ENCODE measurements around the gene MLXIPL.
"Not testable (repeated sequence)": the region's sequence is repeated elsewhere in the genome, so short reads cannot be mapped to it uniquely, and the experiment has no call there.

The MLXIPL gene

DNA sequence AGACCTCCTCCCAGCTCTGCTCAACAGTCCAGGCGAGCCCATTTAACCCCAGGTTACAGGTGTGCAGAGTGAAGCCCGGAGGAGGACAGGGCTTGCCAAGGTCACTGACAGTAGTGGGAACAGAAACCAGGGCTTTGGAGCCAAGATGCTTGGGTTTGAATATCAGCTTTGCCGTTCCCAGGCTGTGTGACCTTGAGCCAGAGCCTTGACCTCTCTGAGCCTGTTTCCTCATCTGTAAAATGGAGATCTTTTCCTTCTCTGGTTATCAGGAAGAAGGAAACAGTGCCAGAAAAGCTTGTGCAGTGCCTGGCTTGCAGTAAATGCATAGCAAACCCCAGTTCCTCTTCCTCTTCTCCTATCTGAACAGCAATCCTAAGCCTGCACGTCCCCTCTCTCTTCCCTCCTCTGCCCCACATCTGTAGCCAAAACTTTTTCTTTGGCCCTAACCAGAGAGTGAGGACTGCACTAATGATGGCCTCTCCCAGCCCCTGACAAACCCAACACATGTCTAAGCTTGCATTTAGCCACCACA lies 21.4 kb upstream of the MLXIPL start:
- no peak for DNase-seq

DNA sequence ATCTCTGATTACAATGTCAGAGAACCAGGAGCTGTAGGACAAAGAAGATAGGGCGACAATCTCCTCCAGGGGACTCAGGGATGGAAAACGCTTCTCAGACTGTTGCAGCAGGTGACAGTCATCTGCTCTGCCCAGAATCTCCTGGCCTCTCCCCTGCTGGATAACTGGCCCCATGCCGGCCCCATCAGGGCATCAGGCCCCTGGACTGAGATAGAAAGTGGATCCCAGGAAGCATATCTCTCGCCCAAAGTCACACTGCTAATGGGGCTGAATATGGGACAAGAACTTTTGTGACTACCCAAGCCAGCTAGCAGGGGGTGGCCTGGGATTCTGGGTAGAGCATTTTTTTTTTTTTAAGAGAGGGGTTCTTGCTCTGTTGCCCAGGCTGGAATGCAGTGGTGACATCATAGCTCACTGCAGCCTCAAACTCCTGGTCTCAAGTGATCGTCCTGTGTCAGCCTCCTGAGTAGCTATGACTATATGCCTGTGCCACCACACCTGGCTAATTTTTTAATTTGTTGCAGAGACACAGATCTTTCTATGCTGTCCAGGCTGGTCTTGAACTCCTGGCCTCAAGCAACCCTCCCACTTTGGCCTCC lies 20.5 kb upstream of the MLXIPL start:
- DNase-seq: no peak

GRCh38 chr7:73642834-73643233 lies 18.5 kb upstream of the MLXIPL start:
- no peak for DNase-seq

DNA sequence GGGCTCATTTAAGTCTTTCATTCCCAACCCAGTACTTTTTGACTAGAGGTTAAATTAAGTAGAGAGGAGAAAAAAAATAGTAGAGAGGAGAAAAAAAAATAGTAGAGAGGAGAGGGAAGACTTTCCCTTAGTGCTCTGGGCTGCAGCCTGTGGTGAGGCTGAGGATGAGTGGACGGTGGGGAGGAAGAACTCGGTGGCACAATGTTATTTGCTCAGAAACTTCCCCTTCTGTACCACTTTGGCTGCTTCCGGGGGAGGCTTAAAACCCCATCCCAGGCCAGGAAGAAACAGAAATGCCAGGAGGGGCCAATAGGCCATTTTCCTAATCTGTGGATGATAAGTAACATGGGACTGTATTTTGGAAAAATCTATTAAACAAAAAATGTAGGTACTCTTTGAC lies 14.6 kb upstream of the MLXIPL start:
- no peak for DNase-seq

DNA sequence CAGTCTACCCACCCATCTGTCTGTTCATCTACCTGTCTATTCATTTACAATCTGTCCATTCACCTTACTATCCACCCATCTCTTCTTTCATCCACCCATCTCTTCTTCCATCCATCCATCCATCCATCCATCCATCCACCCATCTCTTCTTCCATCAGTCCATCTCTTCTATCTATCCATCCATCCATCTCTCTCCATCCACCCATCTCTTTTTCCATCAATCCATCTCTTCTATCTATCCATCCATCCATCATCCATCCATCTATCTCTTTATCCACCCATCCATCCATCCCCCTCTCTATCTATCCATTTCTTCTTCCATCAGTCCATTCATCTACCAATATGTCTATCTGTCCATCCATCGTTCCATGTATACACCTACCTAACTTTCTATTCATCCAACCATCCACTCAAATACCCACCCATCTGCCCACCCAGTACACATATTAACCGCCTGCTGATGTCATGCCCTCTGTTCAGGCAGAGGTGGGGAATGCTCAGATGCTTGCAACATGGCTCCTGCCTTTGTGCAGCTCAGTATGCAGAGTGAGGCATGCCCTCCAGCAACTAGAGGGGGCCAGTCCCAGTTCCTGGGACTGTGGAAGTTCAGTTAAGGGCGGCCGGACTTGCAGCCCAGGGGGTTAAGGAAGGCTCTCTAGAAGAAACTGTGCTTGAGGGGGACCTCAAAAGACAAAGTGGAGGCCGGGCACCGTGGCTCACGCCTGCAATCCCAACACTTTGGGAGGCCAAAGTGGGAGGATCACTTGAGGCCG lies 11.3 kb upstream of the MLXIPL start:
- no peak for DNase-seq

GRCh38 chr7:73633844-73634243 lies 9.5 kb upstream of the MLXIPL start:
- no peak for DNase-seq

GRCh38 chr7:73633323-73633722 lies 9.0 kb upstream of the MLXIPL start:
- DNase-seq: no peak

DNA sequence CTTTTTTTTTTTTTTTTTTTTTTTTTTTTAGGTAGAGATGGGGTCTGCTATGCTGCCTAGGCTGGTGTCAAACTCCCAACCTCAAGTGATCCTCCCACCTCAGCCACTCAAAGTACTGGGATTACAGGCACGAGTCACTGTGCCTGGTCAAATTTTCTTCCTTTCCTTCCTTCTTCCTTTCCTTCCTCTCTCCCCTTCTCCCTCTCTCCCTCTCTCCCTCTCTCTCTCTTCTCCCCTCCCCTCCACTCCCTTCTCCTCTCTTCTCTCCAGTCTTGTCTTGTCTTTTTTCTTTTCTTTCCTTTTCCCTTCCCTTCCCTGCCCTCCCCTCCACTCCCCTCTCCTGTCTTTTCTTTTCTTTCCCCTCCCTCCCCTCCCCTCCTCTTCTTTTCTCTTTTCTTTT lies 7.2 kb upstream of the MLXIPL start:
- DNase-seq: no peak

GRCh38 chr7:73628504-73628903 lies 4.2 kb upstream of the MLXIPL start:
- DNase-seq: no peak

GRCh38 chr7:73626814-73627213 lies 2.5 kb upstream of the MLXIPL start:
- no peak for DNase-seq

- DNase-seq: no peak
Measured at GRCh38 chr7:73625276-73625675, 954 bp upstream of the MLXIPL start.

DNA sequence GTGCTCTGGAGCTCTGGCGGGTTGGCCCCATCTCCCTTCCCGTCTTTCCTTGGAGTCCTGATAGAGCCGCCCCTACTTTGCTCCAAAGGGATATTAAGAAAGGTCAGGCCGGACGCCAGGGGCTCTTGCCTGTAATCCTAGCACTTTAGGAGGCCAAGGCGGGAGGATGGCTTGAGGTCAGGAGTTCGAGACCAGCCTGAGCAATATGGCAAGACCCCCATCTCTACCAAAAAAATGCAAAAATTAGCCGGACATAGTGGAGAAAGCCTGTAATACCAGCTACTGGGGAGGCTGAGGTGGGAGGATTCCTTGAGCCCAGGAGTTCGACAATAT lies 313 bp upstream of the MLXIPL start:
- no peak for DNase-seq

GRCh38 chr7:73622909-73623797 lies 1.2 kb downstream of the MLXIPL start:
- no peak for DNase-seq

DNA sequence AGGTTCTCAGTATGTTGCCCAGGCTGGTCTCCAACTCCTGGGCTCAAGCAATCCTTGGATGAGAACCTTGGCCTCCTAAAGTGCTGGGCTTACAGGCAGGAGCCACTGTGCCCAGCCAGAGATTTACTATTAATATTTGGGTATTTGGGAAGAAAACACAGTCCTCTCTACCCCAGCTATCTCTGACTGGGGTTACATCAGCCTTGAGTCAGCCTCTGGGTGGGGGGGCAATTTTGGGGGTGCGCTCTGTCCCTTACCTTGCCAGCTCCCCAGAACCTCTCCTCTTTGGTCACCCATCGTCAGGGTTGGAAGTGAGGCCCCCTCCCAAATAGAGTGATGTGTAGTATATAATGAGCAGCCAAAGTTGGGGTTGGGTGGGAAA lies 1.8 kb downstream of the MLXIPL start:
- no peak for DNase-seq

DNA sequence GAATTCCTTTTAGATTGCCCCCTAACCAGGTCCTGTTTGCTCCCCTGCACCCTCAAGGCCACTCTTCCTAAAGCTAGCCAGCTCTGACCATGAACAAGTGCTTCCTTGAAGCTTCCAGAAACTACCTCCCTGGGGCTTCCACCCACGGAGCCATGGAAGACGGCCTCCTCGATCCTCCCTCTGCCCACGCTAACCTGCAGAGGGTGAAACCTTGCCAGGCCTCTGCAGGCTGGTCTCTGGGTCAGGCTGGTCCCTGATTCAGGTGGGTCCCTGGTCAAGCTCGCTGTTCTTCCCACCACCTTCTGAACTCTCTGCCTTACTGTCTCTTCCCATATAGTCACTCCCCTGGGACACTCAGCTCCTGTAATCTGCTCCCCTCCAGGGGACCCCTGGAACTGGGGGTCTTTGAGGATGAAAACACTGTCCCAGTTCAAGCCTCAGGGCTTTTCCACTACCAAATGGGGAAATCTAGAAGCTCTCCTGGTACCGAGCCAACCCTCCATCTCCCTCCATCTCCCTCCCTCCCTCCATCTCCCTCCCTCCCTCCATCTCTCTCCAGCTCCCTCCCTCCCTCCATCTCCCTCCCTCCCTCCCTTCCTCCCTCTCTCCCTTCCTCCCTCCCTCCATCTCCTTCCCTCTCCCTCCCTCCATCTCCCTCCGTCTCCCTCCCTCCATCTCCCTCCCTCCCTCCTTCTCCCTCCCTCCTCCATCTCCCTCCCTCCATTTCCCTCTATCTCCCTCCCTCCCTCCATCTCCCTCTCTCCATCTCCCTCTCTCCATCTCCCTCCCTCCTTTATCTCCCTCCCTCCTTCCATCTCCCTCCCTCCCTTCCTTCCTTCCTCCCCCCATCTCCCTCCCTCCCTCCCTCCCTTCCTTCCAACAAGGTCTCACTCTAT lies 2.9 kb downstream of the MLXIPL start:
- no peak for DNase-seq

- not testable (repeated sequence) for DNase-seq
Measured at GRCh38 chr7:73619394-73619793, 4.9 kb downstream of the MLXIPL start.

DNA sequence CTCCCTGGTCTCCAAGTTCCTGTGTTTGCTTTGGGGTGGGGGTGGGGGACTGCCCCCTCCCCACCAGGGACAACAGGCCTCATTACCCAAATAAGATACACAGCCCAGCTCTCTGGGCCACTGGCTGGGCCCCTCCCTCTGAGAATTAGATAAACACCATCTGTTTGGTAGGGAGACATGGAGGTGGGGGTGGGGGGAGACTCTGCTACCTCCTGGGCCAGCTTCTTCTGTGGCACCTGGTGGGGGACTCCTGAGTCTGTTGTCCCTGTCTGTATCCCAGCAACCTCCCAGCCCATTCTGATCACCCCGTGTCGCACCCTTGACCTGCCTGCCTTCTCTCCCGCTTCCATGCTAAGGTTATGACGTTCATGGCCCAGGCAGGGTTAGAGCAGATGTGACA lies 5.8 kb downstream of the MLXIPL start:
- no peak for DNase-seq

DNA sequence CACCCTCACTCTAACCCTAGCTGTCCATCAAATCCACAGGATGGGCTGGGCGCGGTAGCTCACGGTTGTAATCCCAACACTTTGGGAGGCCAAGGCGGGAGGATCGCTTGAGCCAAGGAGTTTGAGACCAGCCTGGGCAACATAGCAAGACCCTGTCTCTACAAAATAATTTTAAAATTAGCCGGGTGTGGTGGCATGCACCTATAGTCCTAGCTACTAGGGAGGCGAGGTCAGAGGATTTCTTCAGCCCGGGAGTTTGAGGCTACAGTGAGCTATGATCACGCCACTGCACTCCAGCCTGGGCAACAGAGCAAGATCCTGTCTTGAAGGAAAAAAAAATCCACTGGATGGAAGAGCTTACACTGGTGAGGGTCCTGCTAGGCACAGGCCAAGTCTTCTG lies 6.8 kb downstream of the MLXIPL start:
- not testable (repeated sequence) for DNase-seq

DNA sequence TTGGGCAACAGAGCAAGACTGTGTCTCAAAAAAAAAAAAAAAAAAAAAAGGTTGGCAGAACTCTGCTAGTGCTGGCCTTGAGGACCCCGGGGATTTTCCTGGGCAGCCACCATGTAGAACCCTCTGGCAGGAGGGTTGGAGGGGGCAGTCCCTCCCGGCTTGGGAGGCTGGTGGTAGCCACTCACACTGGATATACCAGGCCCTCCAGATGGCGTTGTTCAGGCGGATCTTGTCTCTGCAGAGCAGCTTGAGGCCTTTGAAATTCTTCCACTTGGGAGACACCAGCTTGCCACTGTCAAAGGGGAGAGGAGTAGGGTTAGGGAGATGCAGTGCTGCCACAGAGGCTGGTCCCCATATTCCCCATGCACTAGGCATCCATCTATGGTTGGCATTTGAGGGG lies 8.4 kb downstream of the MLXIPL start:
- no peak for DNase-seq

DNA sequence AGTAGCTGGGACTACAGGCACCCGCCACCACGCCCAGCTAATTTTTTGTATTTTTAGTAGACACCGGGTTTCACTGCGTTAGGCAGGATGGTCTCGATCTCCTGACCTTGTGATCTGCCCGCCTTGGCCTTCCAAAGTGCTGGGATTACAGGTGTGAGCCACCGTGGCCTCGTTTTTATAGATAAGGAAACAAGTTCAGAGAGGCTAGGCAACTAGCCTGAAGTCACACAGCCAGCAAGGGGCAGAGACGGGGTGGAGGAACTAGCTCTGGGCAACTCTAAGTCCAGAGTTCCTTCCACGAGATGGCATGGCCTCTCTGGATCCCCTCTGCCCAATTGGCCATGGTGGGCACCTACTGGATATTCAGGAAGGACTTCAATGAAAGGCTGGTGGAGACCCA lies 9.4 kb downstream of the MLXIPL start:
- DNase-seq: not testable (repeated sequence)

- DNase-seq: no peak
Measured at GRCh38 chr7:73613954-73614735, 10.2 kb downstream of the MLXIPL start.

Measured in CD4-positive, alpha-beta T cell treated with Interleukin-4 for 4 hours (primary cell).